ENCODE measurements around the gene ZFYVE28.

Gene ZFYVE28

DNA sequence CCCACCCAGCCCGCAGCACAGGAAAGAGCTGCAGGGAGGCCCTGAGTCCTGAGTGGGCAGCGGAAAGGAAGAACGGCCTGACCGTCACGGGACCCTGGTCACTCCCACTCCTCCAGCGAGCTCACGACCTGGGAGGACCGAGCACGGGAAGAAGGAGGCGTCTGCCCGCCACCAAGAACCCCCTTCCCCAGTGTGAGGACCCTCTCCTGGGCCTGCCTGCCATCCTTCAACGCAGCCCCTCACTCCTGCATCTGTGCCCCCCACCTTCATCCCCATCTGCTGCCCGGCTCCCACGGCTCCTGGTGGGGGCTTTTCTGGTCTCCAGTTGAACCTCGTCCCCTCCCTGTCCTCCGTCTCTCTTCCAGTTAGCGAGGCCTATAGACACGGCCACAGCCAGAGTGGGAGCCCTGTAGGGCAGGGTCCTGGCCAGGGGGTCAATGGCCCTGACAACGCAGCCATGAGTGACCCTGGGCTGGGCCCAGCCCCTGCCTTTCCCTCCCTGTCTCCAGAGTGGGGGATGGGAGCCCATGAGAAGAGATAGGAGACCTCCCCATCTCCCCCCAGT lies 115.2 kb downstream of the ZFYVE28 start:
- DNase-seq (ENCODE audit: low spot score) = no peak

- no peak for DNase-seq (ENCODE audit: low spot score)
These were observed 115.9 kb downstream of the ZFYVE28 start for GRCh38 chr4:2302387-2303119.

- no peak for DNase-seq (ENCODE audit: low spot score)
These were observed 116.6 kb downstream of the ZFYVE28 start for GRCh38 chr4:2301806-2302205.

DNA sequence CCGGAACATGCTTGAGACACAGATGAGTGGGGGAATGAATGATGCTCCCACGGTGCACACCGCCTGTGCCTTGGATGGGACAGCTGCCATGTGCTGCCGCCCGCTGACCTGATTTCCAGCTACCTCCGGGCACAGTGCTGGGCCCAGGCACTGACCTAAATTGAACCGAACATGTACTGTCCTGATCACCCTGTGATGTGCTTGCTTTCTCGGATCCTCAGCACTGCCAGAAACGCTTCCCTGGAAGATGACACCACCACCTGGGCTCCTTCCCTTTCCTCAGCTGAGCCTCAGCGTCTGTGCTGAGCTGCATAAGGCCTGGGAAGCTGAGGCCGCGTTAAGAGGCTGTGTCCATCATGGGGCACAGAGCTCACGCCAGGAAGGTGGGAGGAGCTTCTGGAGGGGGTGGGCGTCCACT lies 117.2 kb downstream of the ZFYVE28 start:
- no peak for DNase-seq (ENCODE audit: low spot score)

DNA sequence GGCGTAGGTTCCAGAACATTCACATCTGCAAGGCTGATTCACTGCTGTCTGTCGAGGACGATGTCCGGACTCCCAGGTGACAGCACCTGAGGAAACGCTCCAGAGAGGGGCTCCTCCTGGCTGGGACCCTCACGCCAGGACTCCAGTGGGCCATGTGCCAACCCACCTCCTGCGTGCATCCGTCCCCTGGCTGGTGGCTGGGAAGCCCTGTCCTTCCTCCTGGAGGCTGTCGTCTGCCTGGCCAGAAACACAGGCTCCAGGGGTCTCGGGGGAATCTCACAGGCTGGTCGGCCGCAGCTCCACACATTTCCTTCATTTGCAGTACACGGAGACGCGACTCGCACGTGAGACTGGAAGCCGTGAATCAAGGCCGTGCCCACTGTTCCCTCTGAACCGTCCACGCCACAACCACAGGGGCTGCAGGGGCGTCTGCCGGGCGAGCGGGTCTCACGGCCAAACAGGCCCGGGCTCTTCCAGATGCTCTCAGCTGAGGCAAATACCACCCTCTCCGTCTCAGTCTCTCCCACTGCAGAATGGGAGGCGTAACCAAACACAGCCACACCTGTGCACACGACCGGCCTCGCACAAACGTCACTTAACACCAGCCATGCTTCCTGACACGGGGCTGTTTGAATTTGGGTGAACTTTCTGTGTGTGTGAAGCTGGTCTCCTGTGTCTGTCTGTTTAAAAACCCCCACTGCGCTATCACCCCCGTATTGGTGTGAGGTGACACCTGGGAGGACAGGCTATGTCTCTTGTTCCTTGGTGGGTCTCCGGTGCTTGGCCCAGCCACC lies 117.8 kb downstream of the ZFYVE28 start:
- no peak for DNase-seq (ENCODE audit: low spot score)

- no peak for DNase-seq (ENCODE audit: low spot score)
These were observed 118.7 kb downstream of the ZFYVE28 start for GRCh38 chr4:2299794-2300193.

DNA sequence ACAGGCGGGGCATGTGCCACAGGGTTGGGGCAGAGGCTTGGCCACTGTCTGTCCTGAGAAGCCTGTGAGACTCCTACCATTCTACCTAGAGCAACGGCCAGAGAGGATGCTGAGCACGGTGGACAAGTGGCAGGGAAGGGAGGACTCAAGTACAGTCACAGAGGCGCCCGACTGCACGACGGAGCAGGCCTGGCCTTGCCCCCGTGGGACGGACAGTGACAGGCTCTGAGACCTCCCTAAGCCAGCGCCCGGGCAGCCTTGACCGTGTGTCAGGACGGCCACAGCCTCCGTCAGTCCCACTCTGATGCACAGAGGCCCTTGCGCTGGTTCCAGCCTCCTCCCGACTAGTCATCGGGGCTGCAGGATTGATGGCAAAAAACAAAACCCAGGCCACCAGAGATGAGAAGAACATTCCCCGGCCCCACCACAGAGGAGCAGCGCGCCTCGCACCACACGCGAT lies 119.9 kb downstream of the ZFYVE28 start:
- no peak for DNase-seq (ENCODE audit: low spot score)

DNA sequence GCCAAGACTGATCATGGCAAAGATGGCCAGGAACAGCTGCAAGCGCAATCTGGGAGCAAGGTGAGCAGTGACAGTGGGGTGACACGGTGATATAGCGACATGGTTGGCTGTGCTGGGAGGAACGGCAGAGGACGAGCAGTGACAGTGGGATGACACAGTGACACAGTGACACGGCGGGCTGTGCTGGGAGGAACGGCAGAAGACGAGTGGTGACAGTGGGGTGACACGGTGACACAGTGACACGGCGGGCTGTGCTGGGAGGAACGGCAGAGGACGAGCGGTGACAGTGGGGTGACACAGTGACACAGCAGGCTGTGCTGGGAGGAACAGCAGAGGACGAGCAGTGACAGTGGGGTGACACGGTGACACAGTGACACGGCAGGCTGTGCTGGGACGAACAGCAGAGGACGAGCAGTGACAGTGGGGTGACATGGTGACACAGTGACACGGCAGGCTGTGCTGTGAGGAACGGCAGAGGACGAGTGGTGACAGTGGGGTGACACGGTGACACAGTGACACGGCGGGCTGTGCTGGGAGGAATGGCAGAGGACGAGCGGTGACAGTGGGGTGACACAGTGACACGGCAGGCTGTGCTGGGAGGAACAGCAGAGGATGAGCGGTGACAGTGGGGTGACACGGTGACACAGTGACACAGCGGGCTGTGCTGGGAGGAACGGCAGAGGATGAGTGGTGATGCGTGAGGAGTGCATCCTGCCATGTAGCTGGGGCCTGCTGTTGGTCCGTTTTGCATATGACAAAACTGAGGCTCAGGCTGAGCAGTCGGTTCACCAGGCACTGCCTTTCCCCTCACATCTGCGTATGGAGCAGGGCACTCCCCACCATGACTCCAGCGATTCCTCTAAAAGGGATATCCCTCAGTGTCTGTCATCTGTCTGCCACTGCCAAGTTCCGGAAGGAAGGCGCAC lies 120.6 kb downstream of the ZFYVE28 start:
- DNase-seq (ENCODE audit: low spot score) = no peak

GRCh38 chr4:2296631-2297601 lies 121.5 kb downstream of the ZFYVE28 start:
- DNase-seq (ENCODE audit: low spot score) = no peak

- DNase-seq (ENCODE audit: low spot score) = no peak
These were observed 122.5 kb downstream of the ZFYVE28 start for GRCh38 chr4:2295900-2296442.

- DNase-seq (ENCODE audit: low spot score) = no peak
These were observed 122.9 kb downstream of the ZFYVE28 start for GRCh38 chr4:2295500-2295899.

DNA sequence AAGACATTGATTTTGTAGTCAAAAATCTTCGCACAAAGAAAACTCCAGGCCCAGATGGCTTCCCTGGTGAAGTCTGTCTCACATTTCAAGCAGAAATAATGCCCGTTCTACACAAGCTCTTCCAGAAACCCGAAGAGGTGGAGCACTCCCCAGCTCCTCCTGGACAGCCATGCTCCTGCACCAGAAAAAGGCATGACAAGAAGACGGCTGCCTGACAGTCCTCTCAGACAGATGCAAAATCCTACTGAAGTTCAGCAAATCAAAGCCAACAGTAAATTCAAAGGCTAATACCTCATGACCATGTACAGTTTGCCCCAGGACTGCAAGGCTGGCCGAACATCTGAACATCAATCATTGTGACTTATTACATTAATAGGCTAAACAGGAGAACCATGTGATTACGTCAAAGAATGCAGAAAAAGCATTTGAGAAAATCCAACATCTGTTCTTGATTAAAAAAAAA lies 125.8 kb downstream of the ZFYVE28 start:
- no peak for DNase-seq (ENCODE audit: low spot score)

- DNase-seq (ENCODE audit: low spot score) = no peak
These were observed 126.5 kb downstream of the ZFYVE28 start for GRCh38 chr4:2291705-2292645.

- peak; percentile 72 for DNase-seq (ENCODE audit: low spot score)
These were observed 127.3 kb downstream of the ZFYVE28 start for GRCh38 chr4:2290974-2291704.

DNA sequence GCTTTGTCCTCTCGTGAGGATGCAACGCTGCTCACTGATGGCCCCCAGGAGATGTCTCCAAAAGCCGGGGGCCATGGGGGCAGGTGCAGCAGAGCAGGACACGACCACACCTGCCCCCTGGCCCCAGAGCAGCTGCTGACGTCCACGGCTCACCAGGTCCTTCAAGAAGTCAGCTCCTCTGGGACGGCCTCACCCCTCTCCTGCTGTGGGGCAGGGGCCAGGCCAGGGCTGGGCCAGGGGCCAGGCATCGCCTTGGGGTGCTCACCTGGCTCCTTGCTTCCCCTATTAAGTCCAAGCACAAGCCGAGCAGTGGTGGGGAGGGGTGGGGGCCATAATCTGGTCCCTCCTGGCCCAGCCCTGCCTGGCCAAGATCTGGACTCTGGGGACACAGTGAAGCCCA lies 128.0 kb downstream of the ZFYVE28 start:
- no peak for DNase-seq (ENCODE audit: low spot score)

DNA sequence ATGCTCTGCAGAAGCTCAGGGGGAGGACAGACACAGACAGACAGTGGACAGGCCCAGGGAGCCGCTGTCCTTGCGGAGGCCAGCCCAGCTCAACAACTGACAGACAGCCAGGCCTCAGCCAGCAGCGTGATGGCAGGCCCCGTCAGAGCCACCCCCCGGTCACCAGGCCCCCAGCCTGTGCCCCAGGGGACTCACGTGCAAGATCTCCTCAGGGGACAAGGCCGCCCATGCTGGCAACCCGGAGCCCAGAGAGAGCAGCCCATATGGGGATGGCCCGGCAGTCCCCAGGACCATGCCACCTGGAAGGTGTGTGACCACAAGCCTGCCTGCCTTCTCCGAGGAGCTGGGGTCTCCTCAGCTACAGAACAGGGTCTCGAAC lies 128.5 kb downstream of the ZFYVE28 start:
- no peak for DNase-seq (ENCODE audit: low spot score)

- no peak for DNase-seq (ENCODE audit: low spot score)
These were observed 129.0 kb downstream of the ZFYVE28 start for GRCh38 chr4:2289311-2289954.

- DNase-seq (ENCODE audit: low spot score) = no peak
These were observed 130.3 kb downstream of the ZFYVE28 start for GRCh38 chr4:2288051-2288541.
